Upper lobe of right lung (tissue), 1 donor: Measurements from ENCODE around the gene CNTNAP3. TPM values are rescaled to one million over a fixed set of nuclear protein-coding genes. Genes with fewer than 3 reads are reported as not detected.
"Not testable (repeated sequence)": the region's sequence is repeated elsewhere in the genome, so short reads cannot be mapped to it uniquely, and the experiment has no call there.

Experiments
- ATAC-seq: fragments of 200-7000 bp; cut with Tn5 transposase; one replicate; pipeline ENCODE4 v1.9.1; 2020; ENCODE audit warnings: mild to moderate bottlenecking, moderate library complexity
- DNase-seq: peaks from one replicate; pipeline ENCODE4 v3.0.0-alpha.2; 2020
- H3K27ac ChIP-seq: fragments of 200-600 bp; one replicate; pipeline ENCODE4 v1.8.0; 2022
- H3K27me3 ChIP-seq: fragments of 200-600 bp; one replicate; pipeline ENCODE4 v1.8.0; 2022; ENCODE audit warnings: mild to moderate bottlenecking
- H3K36me3 ChIP-seq: fragments of 200-600 bp; one replicate; pipeline ENCODE4 v1.8.0; 2022
- H3K4me1 ChIP-seq: fragments of 200-600 bp; one replicate; pipeline ENCODE4 v1.8.0; 2022
- H3K4me3 ChIP-seq: fragments of 200-600 bp; one replicate; pipeline ENCODE4 v1.8.0; 2022; ENCODE audit warnings: mild to moderate bottlenecking
- H3K9me3 ChIP-seq: fragments of 200-600 bp; one replicate; pipeline ENCODE4 v1.8.0; 2022
- intact Hi-C: fragments of 100-400 bp; cut with DNase I; formaldehyde crosslinking; loops from one replicate; pipeline ENCODE4 v1.11.0; 2022
- long read RNA-seq: library from polyadenylated mRNA; unstranded; transcript quantifications from one replicate; pipeline ENCODE4 v2.0.0, GENCODE V29; 2021
- total RNA-seq: library from RNA; stranded (reverse); fragmentation: NEBNext Ultra II Directional; extraction: Animal tissue kit (Norgen Biotek cat#: 25700); gene quantifications from one replicate; pipeline ENCODE4 v1.2.1, GENCODE V29; 2021
- donor health status: DM: no; HTN: yes; CAD: no; lungs with severe emphysema.

Gene CNTNAP3
- 5.2 TPM for total RNA-seq
- long read RNA-seq = 0 reads

DNA sequence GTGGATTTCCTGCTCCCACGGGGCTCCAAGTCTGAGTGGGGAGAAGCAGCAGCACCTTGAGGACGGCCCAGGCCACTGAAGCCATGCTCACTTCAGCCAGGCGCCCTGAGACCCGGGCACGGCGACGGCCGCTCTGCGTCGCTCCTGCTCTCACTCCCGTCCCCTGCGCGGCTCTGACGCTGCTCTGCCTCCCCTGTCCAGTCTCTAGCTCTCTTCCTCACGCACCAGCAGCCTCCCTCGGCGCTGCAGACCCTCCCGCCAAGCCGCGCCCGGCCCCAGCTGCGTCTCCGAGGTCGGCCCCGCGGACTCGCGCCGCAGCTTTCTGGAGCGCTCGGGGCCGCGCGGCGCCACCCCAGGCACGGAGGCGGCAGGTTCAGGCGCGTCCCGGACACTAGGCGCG lies at the start of gene CNTNAP3:
TSS of gene CNTNAP3 (minus strand) at position 188 of the 400 bp plus-strand sequence. CDS start at position 85, 103 bp downstream.
- peak; percentile 40 for DNase-seq
- H3K27ac ChIP-seq, H3K4me3 ChIP-seq, H3K9me3 ChIP-seq, intact Hi-C loops, H3K36me3 ChIP-seq, ATAC-seq, H3K27me3 ChIP-seq, H3K4me1 ChIP-seq: not testable (repeated sequence)

DNA sequence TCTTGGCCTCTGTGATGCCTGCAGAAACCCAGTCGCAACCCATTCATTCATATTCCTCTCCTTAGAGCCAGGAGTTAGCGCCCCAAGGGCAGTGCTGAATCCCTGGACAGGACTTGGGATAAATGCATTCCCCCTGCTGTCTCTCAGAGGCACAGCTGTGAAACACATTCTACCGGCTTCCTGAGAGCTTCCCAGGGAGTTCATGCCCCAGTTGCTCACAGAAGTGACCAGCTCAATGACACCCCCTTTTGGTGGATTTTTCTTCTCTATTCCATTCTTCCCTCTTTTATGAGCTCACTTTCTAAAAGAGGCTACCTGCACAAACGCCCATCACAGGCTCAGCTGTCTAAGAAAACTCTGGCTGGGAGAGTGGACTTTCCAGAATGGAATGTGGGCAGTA lies 8.0 kb downstream of the CNTNAP3 start:
- DNase-seq = not testable (repeated sequence)

DNA sequence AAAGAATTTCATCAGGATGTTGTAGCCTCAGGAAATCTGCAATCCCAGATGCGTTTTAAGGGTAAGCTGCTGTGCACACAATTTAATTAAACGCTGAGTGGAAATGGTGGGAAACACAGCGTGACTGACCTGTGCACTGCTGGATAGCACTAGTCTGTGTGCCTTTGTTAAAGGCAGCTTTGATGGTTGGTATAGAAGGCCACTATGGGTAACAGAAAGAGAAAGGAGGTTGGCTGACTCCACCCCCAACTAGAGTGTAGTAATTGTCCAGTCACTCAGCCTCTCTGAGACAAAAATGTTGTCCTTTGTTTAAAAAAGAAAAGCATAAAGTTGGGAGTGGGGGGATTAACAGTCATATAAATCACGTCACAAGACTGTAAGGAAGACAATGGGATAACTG lies 45.5 kb downstream of the CNTNAP3 start:
- H3K36me3 ChIP-seq, H3K9me3 ChIP-seq, DNase-seq, H3K27me3 ChIP-seq, intact Hi-C loops, H3K27ac ChIP-seq, ATAC-seq, H3K4me3 ChIP-seq, H3K4me1 ChIP-seq: not testable (repeated sequence)

More for the DNA sequence above, 8.0 kb downstream of the CNTNAP3 start:
- H3K9me3 ChIP-seq, H3K36me3 ChIP-seq, H3K4me1 ChIP-seq, H3K4me3 ChIP-seq, H3K27ac ChIP-seq, H3K27me3 ChIP-seq, ATAC-seq, intact Hi-C loops: not testable (repeated sequence)

DNA sequence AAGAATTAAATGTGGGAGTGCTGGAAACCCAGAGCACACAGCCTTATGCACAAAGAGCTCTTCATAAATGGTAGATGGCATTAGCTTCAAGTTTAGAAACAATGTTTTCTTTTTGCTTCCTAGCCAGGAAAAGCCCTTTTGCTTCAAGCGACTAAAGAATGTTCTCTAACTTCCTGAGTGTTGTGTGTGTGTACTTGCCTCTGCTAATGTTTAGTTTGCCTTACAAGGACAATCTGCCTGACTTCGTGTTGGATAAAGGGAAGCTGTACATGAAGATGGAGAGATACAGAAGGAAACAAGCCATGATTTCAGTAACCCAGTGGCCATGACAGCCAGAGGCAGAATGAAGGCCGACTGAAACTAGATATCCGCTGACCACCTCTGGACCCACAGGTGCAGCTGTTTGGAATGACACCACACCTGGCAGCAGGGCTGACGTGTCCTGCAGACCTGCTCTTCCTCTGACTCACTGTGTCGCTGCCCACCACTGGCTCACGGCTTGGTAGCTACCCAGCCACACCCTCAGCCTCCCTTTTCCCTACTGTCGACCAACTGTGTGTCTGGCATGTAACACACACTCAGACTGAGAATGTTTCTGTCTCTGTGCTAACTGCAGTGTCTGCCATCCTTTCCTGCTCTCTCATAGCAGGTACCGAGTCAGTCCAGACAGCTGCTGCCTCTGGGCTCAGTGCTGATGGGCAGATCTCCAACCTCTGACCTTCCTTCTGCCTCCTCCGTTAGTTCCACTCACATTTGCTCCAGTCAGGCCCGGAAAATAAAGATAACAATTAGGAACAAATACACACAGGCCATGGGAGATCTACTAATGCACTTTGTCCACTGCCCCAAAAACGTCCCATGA lies 55.6 kb downstream of the CNTNAP3 start:
- DNase-seq, H3K4me3 ChIP-seq, intact Hi-C loops, H3K36me3 ChIP-seq, H3K27me3 ChIP-seq, H3K27ac ChIP-seq, H3K9me3 ChIP-seq, H3K4me1 ChIP-seq: not testable (repeated sequence)
- ATAC-seq = peak; percentile 43

DNA sequence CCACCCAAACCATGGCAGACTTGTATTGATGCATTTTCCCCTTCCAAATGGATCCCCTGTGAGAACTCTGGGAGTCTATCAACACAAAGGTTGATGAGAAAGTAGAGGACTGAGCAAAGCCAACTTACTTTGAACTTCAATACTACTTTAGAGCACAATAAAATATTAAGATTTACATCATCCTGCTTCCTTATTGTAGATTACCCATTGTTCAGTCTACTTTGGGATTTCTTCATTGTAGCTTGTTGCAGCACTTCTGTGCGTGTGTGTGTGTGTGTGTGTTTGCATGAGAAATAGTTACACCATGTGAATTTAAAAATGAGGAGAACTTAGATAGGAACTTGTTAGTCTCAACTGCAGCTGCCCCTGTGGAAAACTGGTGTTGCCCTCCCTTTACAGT lies 72.0 kb downstream of the CNTNAP3 start:
- intact Hi-C loops = not testable (repeated sequence)

DNA sequence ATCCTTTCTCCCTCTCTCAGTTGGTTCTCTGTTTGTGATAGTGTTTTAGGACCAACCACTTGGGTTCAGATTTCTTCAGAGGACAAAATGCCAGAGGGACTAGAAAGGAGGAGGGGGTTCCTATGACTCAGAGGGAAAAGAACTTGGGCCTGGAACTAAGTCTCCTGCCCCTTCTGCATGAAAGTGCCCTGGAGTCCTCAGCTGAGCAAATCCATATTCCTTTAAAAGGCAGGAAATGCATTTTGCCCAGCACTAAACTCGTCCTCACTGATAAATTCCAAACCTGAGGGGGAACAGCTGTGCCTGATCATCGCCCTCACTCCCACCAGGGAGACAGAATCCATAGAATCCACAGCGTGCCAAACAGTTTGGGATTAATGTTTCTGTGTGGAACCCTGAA lies 78.2 kb downstream of the CNTNAP3 start:
- H3K27me3 ChIP-seq, intact Hi-C loops, H3K36me3 ChIP-seq, H3K9me3 ChIP-seq, ATAC-seq, H3K4me3 ChIP-seq, DNase-seq, H3K27ac ChIP-seq, H3K4me1 ChIP-seq: not testable (repeated sequence)

More for the DNA sequence above, 72.0 kb downstream of the CNTNAP3 start:
- not testable (repeated sequence) for DNase-seq, ATAC-seq, H3K27ac ChIP-seq, H3K9me3 ChIP-seq, H3K4me1 ChIP-seq, H3K4me3 ChIP-seq, H3K36me3 ChIP-seq, H3K27me3 ChIP-seq

DNA sequence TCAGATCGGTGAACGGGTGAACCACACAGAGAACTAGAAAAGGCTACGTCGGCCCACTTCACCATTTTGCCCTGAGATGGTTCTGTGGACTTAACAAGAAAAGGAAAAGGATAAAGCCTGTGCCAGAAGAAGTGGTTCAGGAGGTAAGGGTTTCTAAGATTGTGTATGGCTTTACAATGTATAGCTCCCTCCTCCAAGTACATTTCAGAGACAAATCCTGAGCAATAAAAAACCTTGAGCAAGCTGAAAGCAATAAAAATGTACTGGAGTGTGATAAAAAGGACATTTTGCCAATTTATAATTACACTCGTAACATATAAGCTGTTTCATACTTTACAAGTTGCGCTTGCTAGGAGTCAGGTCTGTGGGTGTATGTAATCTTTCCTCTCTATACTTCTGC lies 81.3 kb downstream of the CNTNAP3 start:
- DNase-seq, H3K36me3 ChIP-seq, H3K27ac ChIP-seq, H3K4me1 ChIP-seq, H3K9me3 ChIP-seq, ATAC-seq, H3K27me3 ChIP-seq, intact Hi-C loops, H3K4me3 ChIP-seq: not testable (repeated sequence)

DNA sequence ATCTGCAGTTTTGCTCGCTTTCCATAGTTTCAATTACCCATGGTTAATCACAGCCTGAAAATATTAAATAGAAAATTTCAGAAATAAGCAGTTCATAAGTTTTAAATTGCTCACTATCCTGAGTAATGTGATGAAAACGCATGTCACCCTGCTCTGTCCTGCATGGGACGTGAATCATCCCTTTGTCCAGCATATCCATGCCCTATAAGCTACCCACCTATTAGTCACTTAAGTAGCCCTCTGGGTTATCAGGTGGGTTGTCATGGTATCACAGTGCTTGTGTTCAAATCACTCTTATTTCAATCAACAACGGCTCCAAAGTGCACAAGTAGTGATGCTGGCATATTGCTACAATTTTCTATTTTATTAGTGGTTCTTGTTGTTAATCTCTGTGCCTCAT lies 82.1 kb downstream of the CNTNAP3 start:
- H3K4me3 ChIP-seq, ATAC-seq, intact Hi-C loops: not testable (repeated sequence)

DNA sequence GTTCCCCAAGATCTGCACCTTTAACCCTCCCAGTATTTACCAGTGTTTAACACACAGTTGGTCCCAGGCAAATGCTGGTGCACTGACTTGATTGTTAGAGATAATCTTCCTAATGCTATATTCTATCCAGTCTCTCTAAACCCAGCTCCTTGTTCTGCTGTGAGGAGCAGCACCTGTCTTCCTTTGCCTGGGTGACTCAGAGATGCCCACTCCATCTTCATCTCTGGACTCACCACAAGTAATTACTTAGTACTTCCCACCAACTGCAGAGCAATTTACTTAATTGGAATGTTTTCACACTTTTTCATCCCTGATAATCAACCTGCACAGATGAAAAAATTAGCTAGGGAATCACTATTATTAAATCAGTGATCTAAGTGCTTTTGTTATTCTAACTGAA lies 87.6 kb downstream of the CNTNAP3 start:
- H3K27ac ChIP-seq, DNase-seq, H3K9me3 ChIP-seq, H3K4me1 ChIP-seq, H3K36me3 ChIP-seq, H3K4me3 ChIP-seq, H3K27me3 ChIP-seq, intact Hi-C loops, ATAC-seq: not testable (repeated sequence)

More for the DNA sequence above, 82.1 kb downstream of the CNTNAP3 start:
- not testable (repeated sequence) for H3K27me3 ChIP-seq, H3K27ac ChIP-seq, DNase-seq, H3K36me3 ChIP-seq, H3K9me3 ChIP-seq, H3K4me1 ChIP-seq

DNA sequence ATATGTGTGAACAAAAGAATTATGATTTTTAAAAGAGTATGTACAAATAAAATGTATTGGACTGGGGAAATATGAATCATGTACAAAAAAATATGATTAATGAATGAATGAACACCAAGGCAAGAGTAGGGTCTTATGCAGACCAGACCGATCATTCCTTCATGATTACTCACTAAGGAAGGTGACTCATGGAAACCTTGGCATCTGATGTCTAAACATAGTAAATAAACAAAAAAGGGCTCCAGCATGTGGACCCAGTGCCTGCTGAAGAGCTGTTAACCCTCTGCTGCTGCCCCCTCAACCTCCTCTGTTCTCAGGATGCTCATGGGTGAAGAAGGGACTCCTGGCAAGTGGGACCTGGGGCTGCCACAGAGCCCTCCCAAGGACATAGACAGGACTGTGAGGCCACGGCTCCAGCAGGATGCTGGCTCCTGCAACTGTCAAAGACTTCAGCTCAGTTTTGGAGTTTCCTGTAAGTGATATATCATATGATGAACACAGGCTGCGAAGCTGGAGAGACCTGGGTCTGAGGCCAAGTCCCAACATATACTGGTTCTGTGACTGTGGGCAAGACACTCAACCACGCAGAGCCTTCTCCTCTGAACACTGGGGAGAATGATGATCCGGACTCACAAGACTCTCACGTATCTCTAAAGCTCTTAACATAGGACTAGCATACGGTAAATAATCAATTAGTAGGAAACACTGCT lies 89.8 kb downstream of the CNTNAP3 start:
- DNase-seq, intact Hi-C loops: not testable (repeated sequence)

DNA sequence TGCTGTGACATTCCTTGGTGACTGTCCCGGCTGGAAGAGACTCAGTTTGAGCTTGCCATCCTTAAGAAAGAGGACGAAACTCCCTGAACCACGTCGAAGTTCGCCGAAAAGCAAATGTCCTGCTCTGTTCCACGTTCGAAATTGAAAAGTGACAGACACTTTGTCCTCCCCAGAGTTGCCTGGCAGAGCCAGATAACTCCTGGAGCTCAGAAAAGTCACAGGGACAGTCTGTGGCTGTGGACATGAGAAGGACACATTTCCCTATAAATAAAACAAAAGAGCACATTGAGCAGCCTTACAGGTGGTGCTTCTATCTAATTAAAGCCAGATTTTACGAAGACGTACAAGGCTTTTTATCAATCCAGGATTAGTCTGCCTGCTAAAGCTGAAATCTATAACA lies 116.6 kb downstream of the CNTNAP3 start:
- H3K4me3 ChIP-seq, DNase-seq, intact Hi-C loops, H3K4me1 ChIP-seq, H3K36me3 ChIP-seq, ATAC-seq, H3K27ac ChIP-seq, H3K9me3 ChIP-seq, H3K27me3 ChIP-seq: not testable (repeated sequence)

More for the DNA sequence above, 89.8 kb downstream of the CNTNAP3 start:
- H3K4me3 ChIP-seq, H3K9me3 ChIP-seq, H3K4me1 ChIP-seq, ATAC-seq, H3K27me3 ChIP-seq, H3K36me3 ChIP-seq, H3K27ac ChIP-seq: not testable (repeated sequence)

DNA sequence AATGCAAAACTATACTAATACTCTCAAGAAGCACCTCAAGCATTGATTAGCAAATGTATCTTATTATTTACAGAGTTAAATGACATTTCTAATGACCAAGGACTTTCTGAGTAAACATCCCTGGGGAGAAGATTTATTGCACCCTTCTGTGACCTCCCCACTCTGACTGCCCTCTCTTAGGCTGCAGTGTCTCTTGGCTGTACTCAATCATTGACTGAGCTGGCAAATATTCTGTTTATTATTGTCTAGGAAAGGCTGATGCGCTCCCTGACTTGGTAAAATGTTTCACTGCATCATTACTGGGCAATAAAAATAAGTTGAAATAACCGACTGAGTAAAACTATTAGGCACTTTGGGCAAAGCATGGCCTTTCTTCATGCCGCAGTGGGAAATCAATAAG lies 130.3 kb downstream of the CNTNAP3 start:
- H3K27me3 ChIP-seq, H3K27ac ChIP-seq, intact Hi-C loops, H3K4me1 ChIP-seq, H3K4me3 ChIP-seq, H3K36me3 ChIP-seq, H3K9me3 ChIP-seq, ATAC-seq, DNase-seq: not testable (repeated sequence)

DNA sequence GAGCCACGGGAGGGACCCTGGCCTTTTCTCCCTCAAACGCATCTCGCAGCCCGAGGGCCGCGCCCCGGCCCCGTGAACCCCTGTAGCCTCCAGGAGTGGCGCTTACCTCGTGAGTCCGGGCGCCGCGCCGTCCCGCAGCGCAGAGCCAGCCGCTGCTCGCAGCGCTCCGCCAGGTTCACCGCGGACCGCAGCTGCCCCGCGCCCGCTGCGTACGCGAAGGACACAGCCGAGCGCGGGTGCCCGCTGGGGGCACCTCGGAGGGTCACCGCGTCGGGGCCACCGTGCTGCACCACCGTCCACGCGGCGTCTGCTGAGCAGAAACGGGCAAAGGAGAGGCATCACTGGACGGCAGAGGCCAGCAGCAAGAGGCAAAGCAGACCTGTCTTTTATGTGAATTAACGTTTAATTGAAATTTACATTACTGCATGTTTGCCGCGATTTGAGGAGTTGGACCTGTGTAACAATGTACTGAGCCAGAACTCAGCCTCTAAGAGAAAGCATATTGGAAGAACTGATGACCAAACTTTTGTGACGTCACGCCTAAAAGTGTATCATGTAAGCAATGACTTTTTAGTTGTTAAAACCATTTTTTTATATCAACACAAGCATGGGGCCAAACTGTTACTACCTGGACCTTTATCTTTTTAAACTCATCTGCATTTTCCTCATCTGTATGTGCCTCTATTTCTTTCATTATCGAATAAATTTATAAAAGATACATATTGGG lies 155.0 kb downstream of the CNTNAP3 start:
- DNase-seq, H3K27ac ChIP-seq, H3K27me3 ChIP-seq, H3K4me3 ChIP-seq, H3K9me3 ChIP-seq, H3K4me1 ChIP-seq, intact Hi-C loops, H3K36me3 ChIP-seq: not testable (repeated sequence)
- ATAC-seq = peak; percentile 27

DNA sequence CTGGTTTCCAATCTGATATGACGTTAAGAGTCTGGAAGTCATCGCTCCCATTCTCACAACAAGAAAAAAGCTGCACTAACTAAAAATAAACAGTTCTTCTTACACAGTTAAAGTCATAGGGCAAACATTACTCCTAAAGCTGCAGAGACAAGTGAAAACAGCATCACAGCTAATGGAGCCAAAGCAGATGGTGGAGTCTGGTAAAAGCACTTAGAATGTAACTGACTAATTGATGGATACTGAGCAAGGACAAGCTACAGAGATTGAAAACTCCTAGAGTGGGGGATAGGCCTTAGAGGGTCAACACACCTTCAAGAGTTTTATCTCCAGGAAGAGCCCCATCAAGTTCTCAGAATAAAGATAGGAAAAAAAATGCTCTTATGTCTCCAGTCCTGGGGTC lies 166.6 kb downstream of the CNTNAP3 start:
- intact Hi-C loops, H3K4me1 ChIP-seq, H3K36me3 ChIP-seq, H3K9me3 ChIP-seq, H3K27me3 ChIP-seq, H3K27ac ChIP-seq, H3K4me3 ChIP-seq, DNase-seq, ATAC-seq: not testable (repeated sequence)
